HG03175 (cell line): ENCODE data around the gene FCGR3A.
"Not testable (repeated sequence)": the region's sequence is repeated elsewhere in the genome, so short reads cannot be mapped to it uniquely, and the experiment has no call there.

Source experiments
- ATAC-seq: cut with Tn5 transposase; IDR thresholded peaks from one replicate; pipeline ENCODE4 v1.9.1; 2021; ENCODE audit warnings: mild to moderate bottlenecking, moderate library complexity; ENCODE audit not compliant: unreplicated experiment

The FCGR3A gene

GRCh38 chr1:161549652-161550051, at the start of gene FCGR3A:
TSS of gene FCGR3A (minus strand) at chr1:161549818. CDS start at chr1:161549736, 82 bp downstream.
- no peak for ATAC-seq

- ATAC-seq = not testable (repeated sequence)
These were observed 47.5 kb upstream of the FCGR3A start for GRCh38 chr1:161597077-161597476.

- not testable (repeated sequence) for ATAC-seq
These were observed 46.0 kb upstream of the FCGR3A start for GRCh38 chr1:161595583-161595982.

GRCh38 chr1:161595173-161595572, 45.6 kb upstream of the FCGR3A start:
- not testable (repeated sequence) for ATAC-seq

GRCh38 chr1:161594269-161594984, 44.8 kb upstream of the FCGR3A start:
- ATAC-seq = not testable (repeated sequence)

- ATAC-seq = not testable (repeated sequence)
These were observed 43.6 kb upstream of the FCGR3A start for GRCh38 chr1:161593092-161593755.

- not testable (repeated sequence) for ATAC-seq
These were observed 43.0 kb upstream of the FCGR3A start for GRCh38 chr1:161592586-161592985.

- not testable (repeated sequence) for ATAC-seq
These were observed 40.3 kb upstream of the FCGR3A start for GRCh38 chr1:161589920-161590319.

GRCh38 chr1:161589365-161589764, 39.7 kb upstream of the FCGR3A start:
- ATAC-seq = not testable (repeated sequence)

GRCh38 chr1:161588596-161588995, 39.0 kb upstream of the FCGR3A start:
- ATAC-seq = not testable (repeated sequence)

GRCh38 chr1:161582882-161583281, 33.3 kb upstream of the FCGR3A start:
- ATAC-seq = not testable (repeated sequence)

- peak; percentile 74 for ATAC-seq
These were observed 31.4 kb upstream of the FCGR3A start for GRCh38 chr1:161580879-161581537.

GRCh38 chr1:161579856-161580507, 30.4 kb upstream of the FCGR3A start:
- peak; percentile 31 for ATAC-seq

- not testable (repeated sequence) for ATAC-seq
These were observed 27.1 kb upstream of the FCGR3A start for GRCh38 chr1:161576676-161577075.

- not testable (repeated sequence) for ATAC-seq
These were observed 22.1 kb upstream of the FCGR3A start for GRCh38 chr1:161571703-161572102.

- not testable (repeated sequence) for ATAC-seq
These were observed 17.0 kb upstream of the FCGR3A start for GRCh38 chr1:161566602-161566960.

GRCh38 chr1:161563522-161563921, 13.9 kb upstream of the FCGR3A start:
- ATAC-seq = not testable (repeated sequence)

GRCh38 chr1:161562441-161562840, 12.8 kb upstream of the FCGR3A start:
- not testable (repeated sequence) for ATAC-seq

GRCh38 chr1:161560960-161561715, 11.5 kb upstream of the FCGR3A start:
- not testable (repeated sequence) for ATAC-seq
